ENCODE data around the gene LIMK2. TPM values are rescaled to one million over a fixed set of nuclear protein-coding genes. Genes with fewer than 3 reads are reported as not detected.

Gene LIMK2
- total RNA-seq, 1 donor from 2014 or later, result 48.5 TPM

DNA sequence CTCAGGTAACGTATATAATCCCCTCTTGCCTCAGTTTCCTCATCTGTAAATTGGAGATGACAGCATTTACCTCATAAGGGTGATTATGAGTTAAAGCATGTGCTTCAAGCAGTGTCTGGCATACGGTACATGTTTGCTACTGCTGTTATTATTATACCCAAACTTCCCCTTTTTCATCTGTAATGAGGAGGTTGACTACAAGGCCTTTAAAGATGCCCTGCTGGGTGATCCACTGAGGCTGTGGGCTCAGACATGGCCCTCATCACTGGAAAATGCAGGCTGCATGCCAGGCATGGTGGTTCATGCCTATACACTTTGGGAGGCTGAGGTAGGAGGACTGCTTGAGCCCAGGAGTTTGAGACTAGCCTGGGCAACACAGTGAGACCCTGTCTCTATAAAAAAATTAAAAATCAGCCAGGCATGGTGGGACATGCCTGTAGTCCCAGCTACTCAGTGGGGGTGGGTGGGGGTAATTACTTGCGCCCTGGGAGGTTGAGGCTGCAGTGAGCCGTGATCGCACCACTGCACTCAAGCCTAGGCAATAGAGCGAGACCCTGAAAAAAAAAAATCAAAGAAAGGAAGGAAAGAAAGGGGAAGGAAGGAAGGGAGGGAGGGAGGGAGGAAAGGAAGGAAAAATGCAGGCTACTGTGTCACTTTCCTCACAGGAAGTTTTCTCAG lies 75.9 kb downstream of the LIMK2 start:
- intact Hi-C loops (cut with micrococcal nuclease), result no loop called here

DNA sequence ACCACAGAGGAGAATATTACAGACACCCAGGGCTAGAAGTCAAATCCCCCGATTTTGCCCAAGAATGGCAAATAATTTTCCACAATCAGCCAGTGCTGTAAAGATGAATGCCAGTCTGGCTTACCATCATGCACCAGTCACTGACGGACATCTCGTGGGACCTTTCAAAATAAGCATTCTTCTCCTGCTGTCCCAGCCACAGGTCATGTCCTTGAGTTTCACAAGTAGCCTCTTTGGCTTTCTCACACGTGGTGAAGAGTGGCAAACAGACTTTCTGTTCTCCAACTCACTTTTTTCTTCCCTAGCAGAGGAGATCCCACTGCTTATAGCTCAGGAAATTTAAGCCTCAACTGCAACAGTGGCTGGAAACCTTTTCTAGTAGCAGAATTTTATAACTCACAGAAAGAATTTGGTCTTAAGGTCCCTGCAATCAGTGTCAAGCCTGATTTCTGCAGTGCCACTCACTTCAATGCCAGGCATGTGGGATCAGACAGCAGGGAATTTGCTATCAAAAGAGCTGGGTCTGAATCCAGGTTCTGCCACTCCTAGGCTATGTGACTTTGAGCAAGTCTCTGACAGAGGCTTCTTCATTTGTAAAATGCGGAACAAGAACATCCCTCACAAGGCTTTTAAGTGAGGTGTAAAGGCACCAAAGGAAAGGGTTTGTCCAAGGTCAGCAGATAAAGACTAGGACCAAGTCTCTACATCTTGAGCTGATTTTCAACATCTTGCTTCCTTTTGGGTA lies 76.6 kb downstream of the LIMK2 start:
- intact Hi-C loops (cut with micrococcal nuclease), result no loop called here

DNA sequence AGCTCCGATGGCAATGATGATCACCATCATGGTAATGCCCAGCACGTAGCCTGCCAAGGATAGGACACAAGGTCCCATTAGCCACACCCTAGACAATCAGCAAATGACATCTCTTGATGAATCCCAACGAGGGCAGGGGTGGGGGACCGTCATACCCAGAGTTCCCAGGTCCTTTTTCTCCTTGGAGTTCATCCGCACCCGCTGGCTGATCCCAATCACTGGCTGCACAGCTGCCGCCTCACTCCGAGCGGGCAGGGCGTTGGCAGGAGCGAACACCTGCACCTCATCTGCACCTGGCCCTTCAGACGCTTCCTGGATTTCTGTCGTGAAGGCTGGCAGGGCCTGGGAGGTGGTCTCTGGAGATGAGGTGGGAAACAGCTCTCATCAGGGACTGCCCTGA lies 77.2 kb downstream of the LIMK2 start:
- intact Hi-C loops (cut with micrococcal nuclease), result no loop called here

DNA sequence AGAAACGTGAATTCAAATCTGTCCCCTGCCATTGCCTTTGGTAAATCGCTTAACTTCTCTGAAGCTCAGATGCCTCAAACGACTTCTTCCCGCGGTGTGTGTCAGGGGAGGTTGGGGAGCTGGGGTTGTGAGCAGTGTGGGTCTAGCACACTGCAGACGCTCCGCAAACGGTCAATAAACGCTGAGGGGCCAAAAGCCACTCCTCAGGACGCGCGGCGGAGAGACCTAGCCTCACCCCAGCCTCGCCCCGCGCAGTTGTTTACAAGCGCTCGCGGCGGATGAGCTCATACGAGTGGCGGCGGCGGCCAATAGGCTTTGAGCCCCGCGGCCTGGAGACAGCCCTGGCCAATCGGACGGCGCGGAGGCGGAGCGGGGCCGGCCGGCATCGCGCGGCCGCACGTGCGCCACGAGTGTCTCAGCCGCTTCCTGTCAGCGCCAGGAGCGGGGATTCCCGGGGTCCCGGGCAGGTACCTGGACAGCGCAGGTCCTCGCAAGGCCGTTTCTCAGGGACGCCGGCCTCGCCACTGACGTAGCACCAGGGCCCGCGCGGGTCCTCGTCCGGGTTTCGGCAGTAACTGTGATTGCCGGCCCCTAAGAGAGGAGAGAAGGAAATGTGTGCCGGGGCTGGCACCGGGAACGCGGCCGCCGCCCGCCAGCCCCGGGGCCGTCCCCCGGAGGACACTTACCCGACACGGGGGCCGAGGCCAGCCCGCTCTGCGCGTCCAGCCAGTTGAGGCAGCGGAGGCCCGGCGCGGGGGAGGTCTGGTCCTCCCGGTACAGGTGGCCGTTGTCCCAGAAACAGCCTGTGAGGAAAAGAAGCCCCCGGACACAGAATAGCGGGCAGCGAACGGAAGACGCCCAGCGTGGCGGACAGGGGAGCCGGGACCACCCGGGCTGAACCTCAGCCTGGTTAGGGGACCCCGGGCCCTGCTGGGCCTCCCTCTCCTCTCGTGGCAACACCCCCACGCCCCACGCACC lies 78.7 kb downstream of the LIMK2 start:
- intact Hi-C loops (cut with micrococcal nuclease), result loop anchor here (2.0 to 10.0 kb wide), 5 partner anchors 43 to 656 kb away; partner anchors contain the start of genes MORC2, SLC35E4, SMTN and TUG1

DNA sequence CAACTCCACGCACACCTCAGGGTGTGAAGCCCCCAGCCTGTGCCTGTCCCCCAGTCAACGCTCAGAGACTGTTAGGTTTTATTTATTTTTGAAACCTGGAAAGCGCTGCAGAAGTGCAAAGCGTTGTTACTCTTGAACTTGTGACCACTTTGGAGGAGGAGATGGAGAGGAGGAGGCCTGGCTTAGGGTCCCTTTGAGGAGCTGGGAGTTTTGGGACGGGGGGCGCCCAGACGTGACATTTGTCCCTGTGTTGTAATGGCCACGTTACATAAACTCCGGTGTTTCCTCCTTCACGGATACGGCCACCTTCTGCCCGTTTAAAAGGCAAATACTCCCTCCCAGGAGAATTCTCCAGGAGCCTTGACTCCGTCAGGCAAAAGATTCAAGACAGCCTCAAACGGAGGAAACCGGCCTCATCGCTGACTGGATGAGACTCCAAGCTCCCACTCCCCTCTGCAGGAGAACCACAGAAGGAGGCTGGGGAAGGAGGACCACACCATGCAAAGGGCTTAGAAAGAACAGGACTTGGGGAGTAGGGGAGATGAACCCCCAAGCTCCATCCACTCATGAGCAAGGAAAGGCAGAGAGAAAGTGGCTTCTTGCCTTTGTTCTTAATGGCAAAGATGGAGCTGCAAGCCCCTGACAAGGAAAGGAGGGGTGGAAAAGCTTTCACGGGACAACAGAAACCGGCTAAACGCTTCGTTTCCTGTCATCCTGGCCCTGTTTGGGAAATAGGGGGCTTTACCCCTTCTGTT lies 79.6 kb downstream of the LIMK2 start:
- intact Hi-C loops (cut with micrococcal nuclease), result loop anchor here (1.0 to 10.0 kb wide), 9 partner anchors 17 to 1003 kb away; partner anchors contain the start of genes CASTOR1, LIMK2, MORC2 and SFI1

DNA sequence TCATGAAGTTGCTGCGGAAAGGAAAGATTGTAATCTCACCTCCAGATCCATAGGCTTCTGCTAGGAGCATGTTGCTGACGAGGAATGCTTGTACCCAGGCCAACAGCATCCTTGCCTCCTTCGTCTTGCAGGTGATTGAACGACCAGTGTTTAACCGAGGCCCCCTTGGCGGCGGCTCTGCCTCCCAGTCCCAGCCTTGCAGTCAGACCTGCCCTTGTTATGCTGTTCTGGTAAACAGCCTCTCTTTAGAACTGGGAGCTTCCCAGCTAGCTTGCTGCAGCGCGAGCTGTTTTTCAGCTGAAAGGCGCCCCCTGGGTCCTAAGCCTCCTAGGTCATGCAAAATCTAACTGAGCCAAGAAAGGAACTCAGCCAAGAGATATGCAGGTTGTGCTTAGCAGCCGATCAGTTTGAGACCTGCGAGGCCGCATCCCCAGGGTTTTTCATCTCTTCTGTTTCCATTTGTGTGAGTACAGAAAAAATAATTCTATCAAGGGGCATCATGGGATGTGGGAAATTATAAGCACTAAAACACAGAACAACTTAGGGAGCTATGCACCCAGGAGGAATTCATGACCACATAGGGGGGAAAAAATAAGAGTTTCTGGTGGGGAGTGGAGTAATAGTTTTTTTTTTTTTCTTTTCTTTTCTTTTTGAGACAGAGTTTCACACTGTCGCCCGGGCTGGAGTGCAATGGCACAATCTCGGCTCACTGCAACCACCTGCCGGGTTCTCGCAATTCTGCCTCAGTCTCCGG lies 80.3 kb downstream of the LIMK2 start, which contains the start of gene PIK3IP1:
TSS of gene PIK3IP1 (minus strand) at position 253 of the 754 bp plus-strand sequence. CDS start at position 109, 144 bp downstream.
- intact Hi-C loops (cut with micrococcal nuclease), result loop anchor here (1.0 to 10.0 kb wide), 7 partner anchors 16 to 1004 kb away; partner anchors contain the start of genes CASTOR1, LIMK2, SFI1 and SLC35E4

DNA sequence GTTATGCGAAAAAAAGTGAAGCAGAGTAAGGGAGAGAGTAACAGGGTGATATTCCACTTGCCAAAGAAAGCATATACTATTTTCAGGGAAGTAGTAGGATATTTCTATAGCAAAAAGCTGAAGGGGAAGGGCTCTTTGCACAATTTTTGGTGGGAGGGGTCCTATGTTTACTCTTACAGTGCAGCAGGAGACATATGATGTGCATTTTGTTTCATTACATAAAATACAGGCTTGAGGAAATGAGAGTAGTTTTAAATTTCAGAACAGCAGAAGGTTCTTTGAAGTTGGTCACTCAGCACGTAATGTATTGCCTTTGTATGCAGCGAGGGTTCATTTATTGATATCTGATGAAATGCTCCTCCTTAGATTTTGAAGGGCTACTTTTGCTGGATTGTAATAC lies 83.3 kb downstream of the LIMK2 start:
- intact Hi-C loops (cut with micrococcal nuclease), result loop anchor here (10.0 kb wide), 2 partner anchors 211 to 661 kb away; partner anchors contain the start of genes SLC35E4 and SMTN

DNA sequence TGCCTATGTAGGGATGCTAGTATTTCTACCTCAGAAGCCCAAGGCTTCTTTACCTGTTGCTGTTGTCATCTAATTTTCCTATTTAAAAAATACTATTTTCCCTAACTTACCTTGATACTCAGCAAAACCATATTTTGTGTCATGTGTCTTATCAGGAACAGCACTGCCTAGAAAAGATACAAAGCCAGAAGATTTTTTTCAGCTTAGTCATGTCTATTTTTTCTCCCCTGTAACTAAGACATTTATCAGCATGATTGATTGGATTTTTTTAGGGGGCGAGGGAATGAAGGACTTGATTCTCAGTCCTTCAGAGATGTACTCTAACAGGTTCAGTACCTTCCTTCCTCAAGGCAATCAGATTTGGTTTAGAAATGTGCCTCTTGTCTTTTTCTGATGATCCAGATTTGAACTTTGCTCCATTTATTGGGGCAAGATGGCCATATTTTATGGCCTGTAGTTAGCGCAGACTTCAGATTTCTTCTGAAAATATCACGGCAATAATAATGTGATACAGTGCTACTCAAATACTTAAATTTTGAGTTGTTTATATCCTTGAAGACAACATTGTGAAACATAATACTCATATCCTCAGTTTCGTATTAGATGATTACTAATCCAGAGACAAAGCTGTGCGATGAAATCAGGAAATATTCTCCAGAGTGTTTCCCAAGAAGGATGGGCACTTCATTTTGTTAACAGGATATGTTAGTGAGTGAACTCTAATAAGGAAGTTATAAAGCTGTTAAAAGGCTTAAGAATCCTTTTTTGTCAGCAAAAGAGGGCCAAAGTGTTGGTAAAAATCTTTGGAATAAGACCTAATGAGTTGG lies 83.9 kb downstream of the LIMK2 start:
- intact Hi-C loops (cut with micrococcal nuclease), result loop anchor here (10.0 kb wide), 2 partner anchors 211 to 661 kb away; partner anchors contain the start of genes SLC35E4 and SMTN

DNA sequence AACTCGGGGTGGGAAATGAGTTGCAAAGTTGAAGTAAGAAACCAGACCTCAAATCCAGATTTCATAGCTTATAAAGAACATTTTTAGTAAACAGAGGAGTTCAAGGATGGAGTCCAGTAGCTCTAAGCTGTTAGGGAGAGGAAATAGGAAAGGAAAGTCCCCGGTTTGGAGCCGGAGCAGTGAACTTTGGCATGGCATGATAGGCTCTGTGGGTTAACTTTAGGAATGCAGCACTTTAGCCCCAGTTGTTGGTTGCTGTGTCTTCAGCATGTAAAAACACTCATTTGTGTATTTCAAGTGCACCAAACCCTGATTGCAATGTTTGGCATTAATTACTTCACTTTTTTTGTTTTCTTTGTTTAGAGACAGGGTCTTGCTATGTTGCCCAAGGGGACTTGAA lies 88.8 kb downstream of the LIMK2 start:
- intact Hi-C loops (cut with micrococcal nuclease), result no loop called here

DNA sequence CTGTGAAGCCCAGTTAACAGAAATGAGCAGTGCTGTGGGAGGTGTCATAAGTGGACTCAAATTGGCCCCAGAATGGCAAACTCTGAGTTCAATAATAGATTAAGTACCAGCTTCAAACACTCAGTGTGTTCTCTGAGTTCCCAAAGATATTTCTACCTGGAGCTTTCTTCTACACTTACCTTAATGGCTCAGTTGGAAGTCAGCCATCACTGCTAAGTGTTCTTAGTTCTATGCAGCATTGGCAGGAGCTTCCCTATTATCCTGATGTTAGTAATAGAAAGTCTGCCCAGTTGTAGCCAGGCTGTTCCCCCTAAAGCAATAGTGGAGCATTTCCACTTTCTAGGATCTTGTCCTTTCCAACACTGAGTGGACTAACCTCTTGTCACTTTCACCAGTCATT lies 89.9 kb downstream of the LIMK2 start:
- intact Hi-C loops (cut with micrococcal nuclease), result no loop called here

DNA sequence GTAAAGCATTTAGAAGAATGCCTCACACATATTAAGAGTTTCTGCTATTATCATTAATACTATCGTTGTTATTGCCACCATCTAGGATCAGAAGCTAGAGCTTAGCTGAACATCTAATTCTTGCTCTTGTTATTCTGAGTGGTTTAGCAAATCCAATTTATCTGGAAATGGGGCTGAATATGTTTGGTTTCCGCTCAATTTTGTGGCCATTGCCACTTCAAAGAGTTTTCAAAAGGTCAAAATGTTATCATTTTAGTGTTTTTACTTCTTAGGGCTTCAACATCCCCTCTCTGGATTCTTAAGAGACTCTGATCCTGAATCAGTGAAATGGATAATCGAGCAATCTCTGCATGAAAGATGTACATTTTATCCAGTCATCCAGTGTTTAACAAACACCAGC lies 90.4 kb downstream of the LIMK2 start:
- intact Hi-C loops (cut with micrococcal nuclease), result no loop called here

DNA sequence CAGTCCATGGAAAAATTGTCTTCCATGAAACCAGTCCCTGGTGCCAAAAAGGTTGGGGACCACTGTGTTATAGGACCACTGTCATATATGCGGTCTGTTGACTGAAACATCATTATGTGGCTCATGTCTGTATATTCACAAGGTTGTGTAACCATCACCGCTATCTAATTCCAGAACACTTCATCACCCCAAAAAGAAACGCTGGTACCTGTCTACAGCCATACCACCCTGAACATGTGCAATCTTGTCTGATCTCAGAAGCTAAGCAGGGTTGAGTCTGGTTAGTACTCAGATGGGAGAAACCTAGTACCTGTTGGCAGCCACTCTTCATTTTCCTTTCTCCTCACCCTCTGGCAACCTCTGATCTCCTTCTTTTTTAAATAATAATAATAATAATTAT lies 93.1 kb downstream of the LIMK2 start:
- intact Hi-C loops (cut with micrococcal nuclease), result no loop called here

DNA sequence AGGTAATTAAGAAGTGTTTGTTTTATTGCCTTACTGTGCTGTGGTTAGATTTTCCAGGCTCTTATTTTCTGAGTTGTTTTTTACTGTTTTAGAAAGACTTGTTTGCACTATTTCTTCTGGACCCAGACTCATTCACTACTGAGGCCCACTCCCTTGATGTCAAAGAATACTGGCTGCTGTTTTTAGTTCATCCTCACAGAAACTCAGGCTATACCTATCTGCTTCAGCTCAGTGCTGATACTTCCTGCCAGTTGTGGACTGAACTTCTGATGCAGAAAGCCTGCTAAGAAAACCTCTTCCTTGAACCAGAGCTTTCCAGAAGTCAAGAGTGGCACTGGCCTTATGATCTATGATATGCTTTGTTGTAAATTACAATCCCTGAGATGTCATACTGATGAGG lies 96.1 kb downstream of the LIMK2 start:
- intact Hi-C loops (cut with micrococcal nuclease), result loop anchor here (2.0 kb wide), 1 partner anchor 15 kb away; the partner anchor contains the start of gene PIK3IP1

DNA sequence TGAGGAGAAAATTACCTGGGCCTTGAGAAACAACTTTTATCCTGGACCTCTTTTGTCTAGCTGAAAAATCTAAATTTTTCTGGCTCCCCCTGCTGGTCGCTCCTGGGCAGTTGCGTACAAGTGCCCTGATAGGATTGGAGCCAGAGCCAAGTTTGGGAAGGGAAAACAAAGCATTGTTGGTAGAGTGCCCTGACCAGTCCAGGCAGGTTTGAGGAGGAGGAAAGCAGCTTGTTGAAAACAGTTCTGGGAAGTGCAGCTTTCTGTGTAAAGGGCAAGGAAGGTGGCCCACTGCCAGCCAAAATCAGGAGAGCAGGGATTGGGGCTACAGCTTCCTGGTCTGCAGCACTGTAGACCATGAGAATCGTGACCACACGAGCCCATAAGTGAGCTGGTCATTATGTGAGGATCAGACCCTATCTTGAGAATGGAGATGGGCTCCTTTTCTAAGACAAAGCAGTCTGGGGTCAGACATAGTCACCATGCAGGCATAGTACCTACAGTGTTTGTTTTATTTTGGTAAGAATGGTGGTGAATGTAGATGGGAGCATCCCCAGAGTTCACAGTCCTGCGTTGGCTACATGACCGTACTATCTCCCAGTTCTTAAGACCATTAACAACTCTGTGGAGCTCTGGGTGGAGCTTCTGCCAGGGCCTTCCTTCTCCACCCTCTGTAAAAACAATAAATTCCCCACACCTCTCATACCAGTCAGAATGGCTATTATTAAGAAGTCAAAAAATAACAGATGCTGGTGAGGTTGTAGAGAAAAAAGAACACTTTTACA lies 101.5 kb downstream of the LIMK2 start:
- intact Hi-C loops (cut with micrococcal nuclease), result loop anchor here (5.0 kb wide), 1 partner anchor 206 kb away; the partner anchor contains the start of gene SELENOM

DNA sequence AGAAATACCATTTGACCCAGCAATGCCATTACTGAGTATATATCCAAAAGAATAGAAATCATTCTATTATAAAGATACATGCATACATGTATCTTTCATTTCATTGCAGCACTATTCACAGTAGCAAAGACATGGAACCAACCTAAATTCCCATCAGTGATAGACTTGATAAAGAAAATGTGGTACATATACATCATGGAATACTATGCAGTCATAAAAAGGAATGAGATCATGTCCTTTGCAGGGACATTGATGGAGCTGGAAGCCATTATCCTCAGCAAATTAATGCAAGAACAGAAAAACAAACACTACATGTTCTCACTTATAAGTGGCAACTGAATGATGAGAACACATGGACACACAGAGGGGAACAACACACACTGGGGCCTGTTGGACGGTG lies 102.1 kb downstream of the LIMK2 start:
- intact Hi-C loops (cut with micrococcal nuclease), result loop anchor here (5.0 kb wide), 1 partner anchor 207 kb away; the partner anchor contains the start of gene SELENOM

DNA sequence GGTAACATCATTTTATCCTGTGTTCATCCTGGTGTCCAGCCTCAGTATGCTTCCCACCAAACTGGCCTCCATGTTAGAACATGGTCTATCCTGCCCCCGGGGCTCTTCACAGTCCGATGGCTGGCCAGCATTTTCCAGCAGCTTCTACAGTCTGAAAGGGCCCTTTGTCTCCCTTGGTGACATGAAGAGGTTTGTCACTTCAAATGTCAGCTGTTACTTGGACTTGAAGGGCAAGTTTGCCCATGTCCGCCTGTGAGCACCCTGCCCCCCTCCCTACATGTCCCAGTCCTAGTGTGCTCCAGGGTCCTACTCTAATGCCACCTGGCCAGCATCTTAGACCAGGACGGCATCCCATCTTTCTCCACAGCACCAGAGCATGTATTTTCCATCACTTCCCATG lies 109.3 kb downstream of the LIMK2 start:
- intact Hi-C loops (cut with micrococcal nuclease), result no loop called here

Data from T-helper 2 cell treated with Interferon-gamma antibody and Interleukin-4, amounts not matched to agents 100 ng/mL and 5 ng/mL, for 36 hours (primary cell).